ENCODE results near the gene ZWILCH. TPM values are rescaled to one million over a fixed set of nuclear protein-coding genes. Genes with fewer than 3 reads are reported as not detected.
"Not testable (repeated sequence)": the region's sequence is repeated elsewhere in the genome, so short reads cannot be mapped to it uniquely, and the experiment has no call there.

The ZWILCH gene
- total and polyA plus RNA-seq, 8 donors: 0.89 to 46.7 (median 5.8) TPM

GRCh38 chr15:66588537-66588936 is 83.4 kb downstream of the ZWILCH start:
- Histone ChIP-seq H3K27ac (no peak overlapping the region), H3K9me3 (no peaks in the 10 kb centered on the region)

GRCh38 chr15:66588971-66589370 is 83.8 kb downstream of the ZWILCH start:
- 76 to 87% (median 84%) methylated on average over 8 of the region's 8 CpGs for WGBS, 5 donors
- Histone ChIP-seq H3K9me3 (no peaks in the 10 kb centered on the region), H3K36me3 (no peaks in the 10 kb centered on the region), H3K27ac (no peak overlapping the region), H3K27me3 (peaks cover 0 to 23% (median 0%) of the 10 kb centered on the region in 3 donors), H3K4me1 (peaks cover 0 to 6% (median 0%) of the 10 kb centered on the region in 4 donors), H3K4me3 (no peak overlapping the region)
- peak in 1 of 2 donors; percentile 39 for DNase-seq
- TF ChIP-seq POLR2A (IDR thresholded peaks at IDR 0.05): no peak
- TF ChIP-seq EP300 (IDR thresholded peaks at IDR 0.05): no peak
- no peak for TF ChIP-seq POLR2AphosphoS5 (IDR thresholded peaks at IDR 0.05)
- intact Hi-C loops (cut with DNase I; ENCODE audit: low total_unique reads): no loop called here

More at GRCh38 chr15:66588537-66588936, 83.4 kb downstream of the ZWILCH start:
- intact Hi-C loops (cut with DNase I; ENCODE audit: low total_unique reads): no loop called here
- Histone ChIP-seq H3K27me3 (peaks cover 0 to 23% (median 0%) of the 10 kb centered on the region in 3 donors), H3K36me3 (no peaks in the 10 kb centered on the region), H3K4me1 (peaks cover 0 to 6% (median 0%) of the 10 kb centered on the region in 4 donors), H3K4me3 (no peak overlapping the region)
- TF ChIP-seq POLR2A (IDR thresholded peaks at IDR 0.05) (no peak), POLR2AphosphoS5 (IDR thresholded peaks at IDR 0.05) (no peak), CTCF (IDR thresholded peaks at IDR 0.05) (no peak), EP300 (IDR thresholded peaks at IDR 0.05) (no peak)
- WGBS, 5 donors: 60 to 80% (median 75%) methylated on average over 3 to 5 of the region's 5 CpGs
- no peak for DNase-seq

GRCh38 chr15:66589429-66589828 is 84.3 kb downstream of the ZWILCH start:
- H3K4me3 ChIP-seq; H3K36me3 ChIP-seq; intact Hi-C loops (cut with DNase I; ENCODE audit: low total_unique reads); H3K27ac ChIP-seq; H3K9me3 ChIP-seq; DNase-seq; H3K4me1 ChIP-seq: not testable (repeated sequence)
- H3K27me3 ChIP-seq: peaks cover 0 to 23% (median 0%) of the 10 kb centered on the region in 3 donors
- 85 to 95% (median 90%) methylated on average over 6 of the region's 6 CpGs for WGBS, 5 donors

GRCh38 chr15:66590435-66590834 is 85.3 kb downstream of the ZWILCH start:
- intact Hi-C loops (cut with DNase I; ENCODE audit: low total_unique reads): no loop called here
- Histone ChIP-seq H3K4me1 (peaks cover 0 to 6% (median 0%) of the 10 kb centered on the region in 4 donors), H3K4me3 (no peak overlapping the region), H3K27me3 (peaks cover 0 to 18% (median 0%) of the 10 kb centered on the region in 3 donors), H3K9me3 (no peaks in the 10 kb centered on the region), H3K36me3 (no peaks in the 10 kb centered on the region), H3K27ac (no peak overlapping the region)
- 73 to 89% (median 78%) methylated on average over 2 of the region's 2 CpGs for WGBS, 5 donors
- TF ChIP-seq POLR2AphosphoS5 (IDR thresholded peaks at IDR 0.05): no peak
- no peak for TF ChIP-seq POLR2A (IDR thresholded peaks at IDR 0.05)
- TF ChIP-seq EP300 (IDR thresholded peaks at IDR 0.05): no peak
- TF ChIP-seq CTCF (IDR thresholded peaks at IDR 0.05): no peak
- no peak for DNase-seq

GRCh38 chr15:66591322-66591862 is 86.3 kb downstream of the ZWILCH start:
- WGBS, 5 donors: 70 to 89% (median 82%) methylated on average over 4 of the region's 4 CpGs

More at GRCh38 chr15:66591322-66591862, 86.3 kb downstream of the ZWILCH start:
- DNase-seq: no peak
- Histone ChIP-seq H3K4me3 (no peak overlapping the region), H3K9me3 (no peaks in the 10 kb centered on the region), H3K36me3 (no peaks in the 10 kb centered on the region), H3K27me3 (peaks cover 0 to 14% (median 0%) of the 10 kb centered on the region in 3 donors), H3K4me1 (peaks cover 0 to 6% (median 0%) of the 10 kb centered on the region in 4 donors), H3K27ac (no peak overlapping the region)
- TF ChIP-seq POLR2AphosphoS5 (IDR thresholded peaks at IDR 0.05) (no peak), EP300 (IDR thresholded peaks at IDR 0.05) (no peak), CTCF (IDR thresholded peaks at IDR 0.05) (no peak), POLR2A (IDR thresholded peaks at IDR 0.05) (no peak)
- intact Hi-C loops (cut with DNase I; ENCODE audit: low total_unique reads): no loop called here
